HG02885 (cell line): ENCODE data around the gene SERHL2.
"Not testable (repeated sequence)": the region's sequence is repeated elsewhere in the genome, so short reads cannot be mapped to it uniquely, and the experiment has no call there.

Source experiments
- ATAC-seq: cut with Tn5 transposase; IDR thresholded peaks from one replicate; pipeline ENCODE4 v1.9.1; 2021; ENCODE audit warnings: mild to moderate bottlenecking; ENCODE audit not compliant: unreplicated experiment, poor library complexity

Gene SERHL2

GRCh38 chr22:42571068-42571467, 17.3 kb downstream of the SERHL2 start:
- not testable (repeated sequence) for ATAC-seq

GRCh38 chr22:42574046-42574445, 20.3 kb downstream of the SERHL2 start:
- not testable (repeated sequence) for ATAC-seq

GRCh38 chr22:42574468-42574867, 20.7 kb downstream of the SERHL2 start:
- ATAC-seq = not testable (repeated sequence)

GRCh38 chr22:42575996-42576574, 22.3 kb downstream of the SERHL2 start:
- not testable (repeated sequence) for ATAC-seq

- ATAC-seq = not testable (repeated sequence)
Measured at GRCh38 chr22:42577141-42577540, 23.4 kb downstream of the SERHL2 start.

- no peak for ATAC-seq
Measured at GRCh38 chr22:42577623-42578240, 24.0 kb downstream of the SERHL2 start.

GRCh38 chr22:42580040-42580439, 26.3 kb downstream of the SERHL2 start:
- not testable (repeated sequence) for ATAC-seq

GRCh38 chr22:42581194-42581761, 27.5 kb downstream of the SERHL2 start:
- peak; percentile 17 for ATAC-seq

GRCh38 chr22:42581762-42582716, 28.3 kb downstream of the SERHL2 start:
- peak; percentile 85 for ATAC-seq

GRCh38 chr22:42582987-42583386, 29.2 kb downstream of the SERHL2 start:
- ATAC-seq = no peak

GRCh38 chr22:42584364-42584940, 30.7 kb downstream of the SERHL2 start:
- ATAC-seq = no peak

- ATAC-seq = no peak
Measured at GRCh38 chr22:42585096-42585495, 31.3 kb downstream of the SERHL2 start.

GRCh38 chr22:42586381-42586780, 32.6 kb downstream of the SERHL2 start:
- no peak for ATAC-seq

GRCh38 chr22:42587588-42588175, 33.9 kb downstream of the SERHL2 start:
- ATAC-seq = no peak

GRCh38 chr22:42591987-42592386, 38.2 kb downstream of the SERHL2 start:
- ATAC-seq = no peak

- ATAC-seq = no peak
Measured at GRCh38 chr22:42595434-42595833, 41.7 kb downstream of the SERHL2 start.

GRCh38 chr22:42596336-42596735, 42.6 kb downstream of the SERHL2 start:
- ATAC-seq = no peak

- no peak for ATAC-seq
Measured at GRCh38 chr22:42596863-42597530, 43.2 kb downstream of the SERHL2 start.

- ATAC-seq = no peak
Measured at GRCh38 chr22:42601879-42602465, 48.2 kb downstream of the SERHL2 start.
